ENCODE data around the gene CTNNBIP1.

DNA sequence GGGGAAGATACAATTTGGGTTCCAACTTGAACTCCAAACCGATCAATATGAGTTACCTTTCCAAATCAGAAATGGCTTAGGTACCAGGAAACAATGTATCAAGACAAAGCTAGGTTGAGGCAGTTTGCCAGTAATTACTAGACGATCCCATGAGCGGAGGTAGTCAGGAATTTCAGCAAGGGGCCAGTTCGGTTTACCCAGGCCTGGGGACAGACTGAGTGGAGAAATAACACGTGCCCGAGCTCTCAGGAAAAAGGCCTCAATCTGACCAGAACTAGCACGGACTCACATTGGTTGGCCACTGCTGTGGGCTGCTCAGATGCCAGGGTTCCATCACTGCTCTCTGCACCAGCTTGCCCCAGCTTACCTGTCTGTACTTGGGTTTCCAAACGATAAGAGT, 101.6 kb downstream of the CTNNBIP1 start:
- TF ChIP-seq, protein P1, sequence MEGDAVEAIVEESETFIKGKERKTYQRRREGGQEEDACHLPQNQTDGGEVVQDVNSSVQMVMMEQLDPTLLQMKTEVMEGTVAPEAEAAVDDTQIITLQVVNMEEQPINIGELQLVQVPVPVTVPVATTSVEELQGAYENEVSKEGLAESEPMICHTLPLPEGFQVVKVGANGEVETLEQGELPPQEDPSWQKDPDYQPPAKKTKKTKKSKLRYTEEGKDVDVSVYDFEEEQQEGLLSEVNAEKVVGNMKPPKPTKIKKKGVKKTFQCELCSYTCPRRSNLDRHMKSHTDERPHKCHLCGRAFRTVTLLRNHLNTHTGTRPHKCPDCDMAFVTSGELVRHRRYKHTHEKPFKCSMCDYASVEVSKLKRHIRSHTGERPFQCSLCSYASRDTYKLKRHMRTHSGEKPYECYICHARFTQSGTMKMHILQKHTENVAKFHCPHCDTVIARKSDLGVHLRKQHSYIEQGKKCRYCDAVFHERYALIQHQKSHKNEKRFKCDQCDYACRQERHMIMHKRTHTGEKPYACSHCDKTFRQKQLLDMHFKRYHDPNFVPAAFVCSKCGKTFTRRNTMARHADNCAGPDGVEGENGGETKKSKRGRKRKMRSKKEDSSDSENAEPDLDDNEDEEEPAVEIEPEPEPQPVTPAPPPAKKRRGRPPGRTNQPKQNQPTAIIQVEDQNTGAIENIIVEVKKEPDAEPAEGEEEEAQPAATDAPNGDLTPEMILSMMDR (IDR thresholded peaks at IDR 0.05; ENCODE audit: extremely low read depth in 1 of 2, insufficient read depth in 1 of 2, low read depth in 1 of 2, low read length in 2 of 2), result no peak
- TF ChIP-seq POLR2A (IDR thresholded peaks at IDR 0.05; ENCODE audit: low read depth, low read length), result no peak
- TF ChIP-seq POLR2AphosphoS5 (IDR thresholded peaks at IDR 0.05; ENCODE audit: insufficient read depth, low read depth, low read length), result no peak
- TF ChIP-seq, protein P2, sequence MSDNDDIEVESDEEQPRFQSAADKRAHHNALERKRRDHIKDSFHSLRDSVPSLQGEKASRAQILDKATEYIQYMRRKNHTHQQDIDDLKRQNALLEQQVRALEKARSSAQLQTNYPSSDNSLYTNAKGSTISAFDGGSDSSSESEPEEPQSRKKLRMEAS (IDR thresholded peaks at IDR 0.05; ENCODE audit: insufficient read depth, insufficient read length), result no peak
- no peak for TF ChIP-seq JUN (IDR thresholded peaks at IDR 0.05; ENCODE audit: borderline replicate concordance, insufficient read depth, insufficient read length, low read depth)
